ENCODE measurements around the gene SRPK3. TPM values are rescaled to one million over a fixed set of nuclear protein-coding genes. Genes with fewer than 3 reads are reported as not detected.

Gene SRPK3
- total RNA-seq, 2 donors from 2014 or later: not detected

DNA sequence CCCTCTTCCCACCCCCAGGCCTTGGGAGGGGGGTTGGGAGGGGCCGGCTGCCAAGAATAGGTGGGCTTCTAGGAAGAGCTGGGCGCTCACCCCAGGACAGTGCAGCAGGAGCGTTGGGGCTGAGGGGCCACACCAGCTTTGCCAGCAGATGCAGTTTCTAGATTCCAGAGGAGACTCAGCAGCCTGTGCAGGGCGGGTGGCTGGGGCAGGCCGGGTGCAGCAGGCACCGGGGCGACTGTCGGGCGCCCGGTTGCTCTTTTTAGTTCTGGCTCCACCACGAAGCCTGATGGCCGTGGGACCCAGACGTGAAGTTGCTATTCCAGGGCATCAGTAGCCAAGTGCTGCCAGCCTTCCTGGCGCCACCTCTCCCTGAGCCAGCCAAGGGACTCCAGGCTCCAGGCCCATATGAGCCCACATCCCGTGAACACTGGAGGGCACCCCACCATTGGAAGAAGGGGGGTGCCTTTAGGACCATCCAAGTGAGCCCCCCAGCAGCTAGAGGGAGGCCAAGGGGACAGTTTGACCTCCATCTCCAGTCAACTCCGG, 19.4 kb downstream of the SRPK3 start:
- Mint-ChIP-seq H3K27me3 (no peaks in the 10 kb centered on the region), H3K4me1 (no peaks in the 10 kb centered on the region), H3K9me3 (no peaks in the 10 kb centered on the region), H3K4me3 (no peak overlapping the region), H3K36me3 (ENCODE audit: low read depth) (peaks cover 30% of the 10 kb centered on the region), H3K27ac (no peak overlapping the region)
- no peak for ATAC-seq (replicated peaks)

DNA sequence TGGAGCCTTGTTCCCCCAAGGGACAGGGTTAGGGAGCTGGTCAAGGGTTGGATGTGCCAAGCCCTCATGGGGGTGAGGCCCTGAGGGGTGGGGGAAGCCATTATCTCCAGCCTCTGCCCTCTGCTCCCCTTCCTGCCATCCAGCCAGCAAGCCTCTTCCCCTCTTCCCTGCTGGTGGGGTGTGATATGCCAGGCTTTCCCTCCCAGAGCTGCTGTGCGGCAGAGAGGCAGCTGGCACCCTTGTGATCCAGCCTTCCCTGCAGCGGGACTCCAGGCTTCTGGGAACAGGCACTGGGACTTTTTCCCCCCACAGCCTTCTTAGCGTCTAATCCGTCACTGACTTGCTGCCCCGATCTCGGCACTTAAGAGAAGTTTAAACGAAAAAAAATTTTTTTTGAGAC, 19.9 kb downstream of the SRPK3 start:
- no peaks in the 10 kb centered on the region for H3K4me1 Mint-ChIP-seq
- no peaks in the 10 kb centered on the region for H3K27me3 Mint-ChIP-seq
- no peaks in the 10 kb centered on the region for H3K9me3 Mint-ChIP-seq
- H3K36me3 Mint-ChIP-seq (ENCODE audit: low read depth): peaks cover 30% of the 10 kb centered on the region
- H3K4me3 Mint-ChIP-seq: no peak overlapping the region
- no peak for ATAC-seq (replicated peaks)
- no peak overlapping the region for H3K27ac Mint-ChIP-seq

DNA sequence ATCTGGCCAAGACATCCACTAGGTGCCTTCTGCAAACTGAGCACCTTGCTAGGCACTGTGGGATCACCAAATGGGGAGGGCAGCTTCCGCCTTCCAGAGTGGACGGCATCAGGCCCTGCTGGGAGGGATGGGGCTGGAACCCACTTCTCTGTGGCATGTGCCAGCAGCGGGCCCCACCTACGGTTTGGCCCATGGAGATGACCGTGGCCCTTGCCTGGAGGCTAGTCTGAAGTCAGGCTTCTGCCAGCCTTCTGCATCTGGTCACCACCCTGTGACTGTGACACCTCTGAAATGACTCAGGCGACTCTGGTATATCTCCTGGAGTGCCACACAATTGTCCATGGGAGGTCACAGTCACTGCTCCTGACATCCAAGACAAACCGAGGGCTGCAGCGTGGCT, 20.8 kb downstream of the SRPK3 start:
- no peaks in the 10 kb centered on the region for H3K9me3 Mint-ChIP-seq
- no peak for ATAC-seq (replicated peaks)
- no peak overlapping the region for H3K4me3 Mint-ChIP-seq
- H3K27me3 Mint-ChIP-seq: no peaks in the 10 kb centered on the region
- H3K27ac Mint-ChIP-seq: no peak overlapping the region
- H3K4me1 Mint-ChIP-seq: no peaks in the 10 kb centered on the region
- peaks cover 20% of the 10 kb centered on the region for H3K36me3 Mint-ChIP-seq (ENCODE audit: low read depth)

DNA sequence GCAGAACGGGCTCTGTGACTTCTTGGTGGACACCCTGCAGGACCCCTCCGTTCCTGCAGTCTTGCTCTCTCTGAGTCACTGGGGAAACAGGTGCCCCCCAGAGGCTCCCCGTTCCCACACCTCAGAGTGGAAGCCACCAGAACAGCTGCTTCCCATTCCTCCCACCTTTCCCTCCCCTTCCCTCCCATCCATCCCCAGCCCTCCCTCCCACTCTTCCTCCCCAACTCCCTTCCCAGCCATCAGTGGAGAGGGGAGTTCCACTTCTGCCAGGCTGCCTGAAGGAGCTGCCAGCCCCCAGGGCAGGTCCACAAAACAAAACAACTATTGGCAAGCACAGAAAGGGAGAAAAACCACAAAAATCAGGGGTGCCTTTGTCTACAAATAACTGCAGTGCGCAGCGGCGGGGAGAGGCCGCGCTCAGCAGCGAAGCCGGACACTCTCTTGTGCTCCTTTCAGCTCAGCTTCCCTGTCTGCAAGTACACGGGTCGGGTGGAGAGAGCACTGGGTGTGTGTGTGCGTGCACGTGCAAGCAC, 21.7 kb downstream of the SRPK3 start:
- Mint-ChIP-seq H3K4me1 (no peaks in the 10 kb centered on the region), H3K9me3 (no peaks in the 10 kb centered on the region), H3K27ac (no peak overlapping the region), H3K36me3 (ENCODE audit: low read depth) (peaks cover 14% of the 10 kb centered on the region), H3K4me3 (no peak overlapping the region), H3K27me3 (no peaks in the 10 kb centered on the region)
- no peak for ATAC-seq (replicated peaks)

DNA sequence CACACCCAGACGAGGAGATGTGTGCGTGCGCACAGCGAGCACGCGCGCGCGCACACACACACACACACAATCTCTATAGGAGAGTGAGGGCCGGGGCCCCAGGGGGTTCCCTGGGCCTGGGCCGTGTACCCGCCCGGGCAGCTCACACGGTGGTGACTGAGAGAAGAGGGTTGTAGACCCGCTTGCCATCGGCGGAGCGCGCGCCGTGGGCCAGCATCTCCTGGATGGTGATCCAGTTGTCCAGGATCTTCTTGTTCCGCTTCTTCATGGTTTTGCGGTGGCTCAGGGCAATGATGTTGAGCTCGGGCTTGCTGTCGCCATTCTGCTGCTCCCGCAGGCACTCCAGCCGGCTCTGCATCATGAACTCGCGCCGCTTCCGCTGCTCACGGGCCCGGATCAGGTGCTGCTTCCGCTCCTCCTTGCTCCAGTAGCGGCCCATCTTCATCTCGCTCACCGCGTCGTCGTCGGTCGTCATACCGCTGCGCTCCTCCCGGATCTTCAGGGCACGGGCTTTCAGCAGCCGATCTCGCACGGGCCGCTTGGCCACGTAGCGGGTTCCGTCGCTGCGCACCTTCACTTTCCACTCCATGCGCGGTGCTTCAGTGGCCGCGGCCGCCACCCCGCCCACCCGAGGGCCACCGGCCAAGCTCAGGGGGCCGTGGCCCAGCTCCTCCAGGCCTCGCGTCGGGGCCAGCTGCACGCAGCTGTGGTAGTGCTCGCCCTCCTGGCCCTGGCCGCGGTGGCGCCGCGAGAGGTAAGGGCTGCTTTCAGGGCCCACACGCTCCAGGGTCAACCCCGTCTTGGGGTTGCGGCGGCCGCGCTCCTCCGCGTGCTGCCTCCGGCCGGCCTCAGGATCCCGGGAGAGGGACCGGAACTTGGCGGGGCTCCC, 22.6 kb downstream of the SRPK3 start:
- no peaks in the 10 kb centered on the region for H3K9me3 Mint-ChIP-seq
- no peak overlapping the region for H3K27ac Mint-ChIP-seq
- H3K27me3 Mint-ChIP-seq: no peaks in the 10 kb centered on the region
- no peak for ATAC-seq (replicated peaks)
- no peak overlapping the region for H3K4me3 Mint-ChIP-seq
- H3K4me1 Mint-ChIP-seq: no peaks in the 10 kb centered on the region
- H3K36me3 Mint-ChIP-seq (ENCODE audit: low read depth): peaks cover 8% of the 10 kb centered on the region

DNA sequence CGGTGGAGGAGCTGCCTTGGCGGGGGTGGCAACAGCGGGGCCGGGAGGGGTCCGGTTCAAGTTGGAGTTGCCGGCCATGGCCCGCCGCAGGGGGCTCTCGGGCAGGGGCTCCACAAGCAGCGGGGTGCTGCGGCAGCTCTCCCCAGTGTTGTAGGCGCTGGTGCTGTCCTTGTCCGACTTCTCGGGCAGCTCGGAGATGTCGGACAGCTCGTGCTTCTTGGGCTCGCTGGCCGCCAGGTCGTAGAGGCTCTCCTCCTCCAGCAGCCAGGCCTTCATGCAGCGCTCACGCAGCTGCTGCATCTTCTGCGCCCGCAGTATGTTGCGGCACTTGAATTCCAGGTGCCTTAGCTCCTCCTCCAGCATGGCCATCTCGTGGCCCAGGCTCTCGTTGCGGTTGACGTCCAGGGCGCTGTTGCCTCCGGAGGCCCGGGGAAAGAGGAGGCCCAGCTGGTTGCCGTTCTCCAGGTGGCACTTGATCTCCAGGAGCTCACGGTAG, 23.3 kb downstream of the SRPK3 start:
- H3K27me3 Mint-ChIP-seq: no peaks in the 10 kb centered on the region
- no peak for ATAC-seq (replicated peaks)
- peaks cover 2% of the 10 kb centered on the region for H3K36me3 Mint-ChIP-seq (ENCODE audit: low read depth)
- H3K27ac Mint-ChIP-seq: no peak overlapping the region
- H3K4me1 Mint-ChIP-seq: no peaks in the 10 kb centered on the region
- H3K4me3 Mint-ChIP-seq: no peak overlapping the region
- H3K9me3 Mint-ChIP-seq: no peaks in the 10 kb centered on the region

DNA sequence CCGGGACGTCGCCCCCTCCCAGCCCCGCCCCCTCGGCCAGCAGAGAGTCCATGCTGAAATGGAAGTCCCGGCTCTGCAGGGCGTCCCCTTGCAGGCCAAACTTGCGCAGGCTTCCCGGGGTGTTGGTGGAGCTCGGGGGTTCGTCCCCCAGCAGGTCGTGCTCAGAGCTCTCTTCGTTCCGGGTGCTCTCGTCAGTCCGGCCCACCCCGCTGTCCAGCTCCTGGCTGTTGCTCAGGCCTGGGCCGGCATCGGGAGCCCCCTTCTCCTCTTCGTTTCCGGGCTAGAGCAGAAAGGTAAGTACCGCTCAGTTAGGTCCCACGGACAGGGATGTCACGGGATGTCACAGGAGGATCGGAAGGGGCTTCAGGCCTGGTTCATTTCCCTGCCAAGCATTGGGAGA, 23.8 kb downstream of the SRPK3 start:
- no peak for ATAC-seq (replicated peaks)
- Mint-ChIP-seq H3K27me3 (no peaks in the 10 kb centered on the region), H3K36me3 (ENCODE audit: low read depth) (no peaks in the 10 kb centered on the region), H3K27ac (no peak overlapping the region), H3K9me3 (no peaks in the 10 kb centered on the region), H3K4me3 (no peak overlapping the region), H3K4me1 (no peaks in the 10 kb centered on the region)

DNA sequence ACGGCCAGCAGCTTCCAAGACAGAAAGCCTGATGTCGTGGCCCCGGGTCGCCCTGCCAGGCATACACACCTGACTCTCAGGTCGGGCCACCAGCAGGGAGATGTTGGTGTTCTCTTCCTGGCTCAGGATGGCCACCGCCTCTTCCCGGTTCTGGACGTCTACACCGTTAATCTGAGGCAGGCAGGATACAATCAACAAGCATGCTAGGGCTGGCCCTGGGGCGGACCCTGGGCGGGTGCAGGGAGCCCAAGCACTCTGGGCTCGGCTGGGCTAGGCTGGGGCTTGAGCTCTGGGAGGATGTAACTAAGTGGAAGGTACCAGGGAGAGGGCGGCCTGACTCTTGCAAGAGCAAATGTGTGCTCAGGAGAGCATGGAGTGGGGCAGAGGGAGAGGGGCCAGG, 24.6 kb downstream of the SRPK3 start:
- H3K9me3 Mint-ChIP-seq: no peaks in the 10 kb centered on the region
- no peak overlapping the region for H3K4me3 Mint-ChIP-seq
- no peak for ATAC-seq (replicated peaks)
- H3K4me1 Mint-ChIP-seq: no peaks in the 10 kb centered on the region
- H3K27ac Mint-ChIP-seq: no peak overlapping the region
- H3K36me3 Mint-ChIP-seq (ENCODE audit: low read depth): no peaks in the 10 kb centered on the region
- no peaks in the 10 kb centered on the region for H3K27me3 Mint-ChIP-seq

DNA sequence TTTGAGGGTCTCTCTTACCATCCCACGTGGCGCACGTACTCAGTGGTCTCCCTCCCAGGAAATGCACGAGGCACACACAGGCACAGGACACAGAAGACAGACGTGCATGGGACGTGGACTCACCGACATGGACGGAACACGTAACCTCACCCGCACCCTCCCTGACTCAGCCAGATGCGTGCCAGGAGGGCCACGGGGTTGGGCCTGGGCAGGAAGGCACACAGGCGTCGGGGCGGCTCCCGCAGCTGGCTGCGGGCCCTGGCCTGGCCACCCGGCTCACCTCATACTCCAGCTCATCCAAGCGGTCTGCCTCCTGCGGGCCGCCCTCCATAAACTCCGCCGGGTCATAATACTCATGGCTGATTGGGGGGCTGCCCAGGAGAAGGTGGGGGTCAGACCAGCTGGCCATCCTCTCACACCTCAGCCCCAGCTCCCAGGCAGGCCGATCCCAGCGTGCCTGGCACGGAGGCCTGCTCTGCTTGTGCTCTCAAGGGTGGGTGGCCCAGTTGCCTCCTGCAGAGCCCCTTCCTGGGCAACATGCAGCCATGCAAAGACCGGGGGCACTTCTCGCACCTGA, 26.2 kb downstream of the SRPK3 start:
- Mint-ChIP-seq H3K4me3 (no peak overlapping the region), H3K9me3 (no peaks in the 10 kb centered on the region), H3K27ac (no peak overlapping the region), H3K36me3 (ENCODE audit: low read depth) (no peaks in the 10 kb centered on the region), H3K4me1 (no peaks in the 10 kb centered on the region), H3K27me3 (no peaks in the 10 kb centered on the region)
- no peak for ATAC-seq (replicated peaks)

DNA sequence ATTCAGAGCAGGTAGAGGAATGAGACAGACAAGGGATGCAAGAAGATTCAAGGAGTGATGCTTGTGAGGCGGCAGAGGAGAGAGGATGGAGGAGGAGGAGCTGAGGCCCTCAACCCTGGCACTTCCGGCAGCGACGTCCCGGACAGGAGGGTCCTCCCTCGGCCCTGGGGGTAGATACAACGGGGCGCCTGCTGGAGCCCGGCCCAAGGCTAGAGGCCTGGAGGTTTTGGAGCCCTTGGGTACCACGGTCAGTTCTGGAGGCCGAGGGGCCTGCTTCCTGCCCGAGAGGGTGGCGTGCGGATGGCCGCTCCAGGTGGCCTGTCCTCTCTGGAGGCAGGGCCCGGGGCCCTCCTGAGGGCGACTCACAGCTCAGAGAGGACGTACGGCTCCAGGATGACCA, 27.1 kb downstream of the SRPK3 start:
- ATAC-seq (replicated peaks): no peak
- H3K36me3 Mint-ChIP-seq (ENCODE audit: low read depth): no peaks in the 10 kb centered on the region
- no peaks in the 10 kb centered on the region for H3K27me3 Mint-ChIP-seq
- H3K9me3 Mint-ChIP-seq: no peaks in the 10 kb centered on the region
- no peak overlapping the region for H3K4me3 Mint-ChIP-seq
- H3K4me1 Mint-ChIP-seq: no peaks in the 10 kb centered on the region
- H3K27ac Mint-ChIP-seq: no peak overlapping the region

DNA sequence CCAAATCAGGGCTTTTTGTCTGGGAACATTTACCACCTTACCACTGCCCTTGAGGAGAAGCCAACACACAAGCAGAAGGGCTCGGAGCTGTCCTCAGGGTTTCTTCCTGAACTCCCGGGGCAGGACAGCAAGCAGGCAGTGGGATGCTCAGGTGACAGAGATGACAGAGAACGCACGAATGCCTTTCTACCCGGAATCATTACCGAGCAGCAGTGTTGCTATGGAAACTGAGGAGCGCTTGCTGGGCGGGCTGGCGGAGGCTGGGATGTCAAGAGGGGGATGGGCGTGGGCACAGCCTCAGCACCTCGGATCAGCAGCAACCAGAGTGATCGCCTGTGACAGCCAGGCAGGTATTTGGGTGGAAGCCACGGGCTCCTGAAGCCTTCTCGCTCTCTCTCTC, 31.4 kb downstream of the SRPK3 start:
- Mint-ChIP-seq H3K9me3 (no peaks in the 10 kb centered on the region), H3K27ac (no peak overlapping the region), H3K27me3 (no peaks in the 10 kb centered on the region), H3K4me3 (no peak overlapping the region), H3K36me3 (ENCODE audit: low read depth) (no peaks in the 10 kb centered on the region), H3K4me1 (peaks cover 7% of the 10 kb centered on the region)
- no peak for ATAC-seq (replicated peaks)

DNA sequence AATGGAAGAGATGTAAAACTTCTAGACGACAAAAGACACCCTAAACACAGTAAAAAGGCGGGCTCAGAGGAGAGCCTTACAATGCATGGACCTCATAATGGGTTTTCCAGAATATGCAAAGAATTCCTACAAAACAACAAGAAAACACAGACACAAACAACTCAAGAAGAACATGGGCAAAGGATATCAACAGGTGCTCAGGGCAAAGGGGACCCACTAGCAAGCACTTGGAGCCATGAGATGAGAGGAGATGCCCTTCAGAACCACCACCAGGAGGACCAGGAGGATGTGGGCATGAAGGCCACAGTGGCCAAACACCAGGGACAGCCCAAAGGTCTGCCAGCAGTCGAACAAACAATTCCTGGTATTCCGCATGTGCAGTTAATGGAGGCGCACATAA, 32.3 kb downstream of the SRPK3 start:
- Mint-ChIP-seq H3K4me3 (no peak overlapping the region), H3K27me3 (no peaks in the 10 kb centered on the region), H3K4me1 (peaks cover 11% of the 10 kb centered on the region), H3K9me3 (no peaks in the 10 kb centered on the region), H3K27ac (no peak overlapping the region), H3K36me3 (ENCODE audit: low read depth) (no peaks in the 10 kb centered on the region)
- ATAC-seq (replicated peaks): no peak

DNA sequence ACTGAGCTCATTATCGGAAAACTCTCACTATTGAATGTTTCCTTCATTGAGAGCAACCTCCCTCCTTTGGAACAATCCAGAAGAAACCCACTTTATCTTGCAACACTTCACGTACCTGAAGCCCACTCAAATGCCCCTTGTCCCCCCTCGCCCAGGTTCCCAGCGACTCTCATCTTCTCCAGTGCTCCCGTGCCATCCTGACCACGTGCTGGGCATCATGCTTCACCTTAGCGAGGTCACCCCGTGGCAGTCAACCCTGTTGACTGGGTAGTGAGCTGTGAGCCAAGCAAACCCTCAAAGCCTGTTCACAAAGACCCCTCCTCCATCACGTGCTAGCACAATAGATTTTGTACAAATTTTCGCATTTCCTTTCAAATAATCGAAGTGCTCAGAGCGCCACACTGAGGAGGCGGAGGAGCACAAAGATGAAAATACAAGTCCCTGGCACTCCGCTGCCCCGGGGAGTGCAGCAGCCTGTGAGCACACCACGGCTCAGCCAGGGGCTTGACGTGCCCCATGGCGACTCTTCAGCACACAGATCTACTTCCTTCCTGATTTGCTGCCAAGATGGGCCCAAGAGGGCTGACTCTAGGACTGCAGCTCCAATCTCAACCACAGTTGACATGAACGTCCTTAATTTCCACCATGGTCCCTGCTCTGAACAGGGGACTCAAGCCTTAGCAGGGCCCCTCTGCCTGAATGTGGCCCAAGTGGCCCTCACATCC, 33.9 kb downstream of the SRPK3 start:
- H3K27me3 Mint-ChIP-seq: no peaks in the 10 kb centered on the region
- peaks cover 11% of the 10 kb centered on the region for H3K4me1 Mint-ChIP-seq
- H3K27ac Mint-ChIP-seq: no peak overlapping the region
- ATAC-seq (replicated peaks): no peak
- H3K36me3 Mint-ChIP-seq (ENCODE audit: low read depth): no peaks in the 10 kb centered on the region
- no peaks in the 10 kb centered on the region for H3K9me3 Mint-ChIP-seq
- H3K4me3 Mint-ChIP-seq: no peak overlapping the region

DNA sequence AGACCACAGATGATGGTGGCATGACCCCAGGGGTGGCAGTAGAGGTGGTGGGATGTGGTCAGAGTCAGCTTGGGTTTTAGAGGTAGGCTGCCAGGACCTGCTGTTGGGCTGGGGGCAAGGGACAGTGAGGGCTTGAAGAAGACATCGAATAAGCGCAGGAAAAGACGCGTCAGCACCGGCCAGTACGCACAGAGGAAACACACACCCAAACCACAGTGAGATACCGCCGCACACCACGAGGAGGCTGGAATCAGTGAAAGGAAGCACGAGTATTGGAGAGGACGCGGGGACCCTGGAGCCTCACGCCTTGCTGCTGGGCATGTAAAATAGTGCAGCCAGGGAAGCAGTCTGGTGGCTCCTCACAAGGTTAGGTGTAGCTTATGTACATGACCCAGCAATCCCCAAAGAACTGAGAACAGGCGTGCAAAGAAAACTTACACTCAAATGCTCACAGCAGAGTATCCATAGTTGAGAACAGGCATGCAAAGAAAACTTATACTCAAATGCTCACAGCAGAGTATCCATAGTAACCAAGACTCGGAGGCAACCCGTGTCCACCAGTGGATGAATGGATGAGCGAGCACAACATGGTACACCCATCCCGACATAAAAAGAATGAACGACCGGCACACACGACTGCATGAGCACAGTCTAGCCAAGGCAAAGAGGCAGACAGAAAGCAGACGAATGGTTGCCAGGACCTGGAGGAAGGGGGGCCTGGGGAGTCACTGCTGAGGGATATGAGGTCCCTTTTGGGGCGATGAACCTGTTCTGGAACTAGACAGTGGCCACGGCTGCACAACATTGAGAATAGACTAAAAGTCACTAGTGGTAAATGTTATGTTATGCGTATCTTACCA, 36.2 kb downstream of the SRPK3 start:
- Mint-ChIP-seq H3K36me3 (ENCODE audit: low read depth) (no peaks in the 10 kb centered on the region), H3K27ac (peak overlapping the region; percentile 15), H3K4me3 (peak overlapping the region; percentile 60), H3K9me3 (no peaks in the 10 kb centered on the region), H3K4me1 (peaks cover 11% of the 10 kb centered on the region), H3K27me3 (no peaks in the 10 kb centered on the region)
- ATAC-seq (replicated peaks): peak; percentile 60

All from activated T-helper 17 cell treated with anti-CD3 and anti-CD28 coated beads, Interleukin-2, amount 50 U/mL, for 72 hours (primary cell).